Astrocyte of the spinal cord (primary cell): ENCODE results near the gene COL1A1.

ENCODE experiments used
- DNase-seq: peaks from one replicate; pipeline ENCODE4 v3.0.0; 2011; ENCODE audit warnings: low read depth, low spot score
- H3K4me3 ChIP-seq: 2 replicates; pipeline ENCODE4 v1.5.1; 2011; ENCODE audit warnings: low read depth, mild to moderate bottlenecking, low read length, moderate library complexity
- in situ Hi-C: cut with HindIII; loops from 2 replicates; pipeline ENCODE4 v1.10.0; 2017; ENCODE audit warnings: low sequenced_read_pairs
- TF ChIP-seq, protein P1 (sequence below): IDR thresholded peaks from 2 replicates; pipeline ENCODE4 v1.5.1; 2012; ENCODE audit warnings: low read depth, mild to moderate bottlenecking, low read length, inconsistent platforms

COL1A1 gene

DNA sequence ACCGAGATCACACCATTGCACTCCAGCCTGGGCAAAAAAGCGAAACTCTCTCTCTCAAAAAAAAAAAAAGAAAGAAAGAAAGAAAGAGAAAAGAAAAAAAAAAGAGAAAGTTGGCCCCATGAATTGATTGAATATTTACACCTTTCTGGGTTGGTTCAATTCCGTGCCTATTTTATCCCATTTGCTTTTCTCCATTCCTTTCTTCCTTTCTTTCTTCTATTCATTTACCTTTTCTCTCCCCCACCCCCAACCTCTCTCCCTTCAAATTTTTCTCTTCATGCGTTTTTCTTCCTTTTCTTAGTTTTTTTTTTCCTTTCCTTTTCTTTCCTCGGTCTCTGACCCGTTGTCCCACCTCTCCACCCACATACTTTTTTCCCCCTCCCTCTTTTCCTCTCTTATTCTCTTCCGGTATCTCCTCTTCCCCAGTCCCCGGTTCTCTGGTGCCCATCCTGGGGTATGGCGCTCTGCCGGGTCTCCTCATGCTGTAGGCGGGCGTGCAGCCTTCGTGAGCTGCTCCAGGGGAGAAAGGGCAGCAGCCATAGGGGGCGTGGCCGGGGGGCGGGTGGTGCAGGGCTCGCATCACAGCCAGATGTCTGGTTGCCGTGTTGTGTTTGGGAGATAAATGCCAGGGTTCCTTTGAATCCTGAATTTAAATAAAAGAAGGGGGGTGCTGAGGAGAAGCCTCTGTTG is 5.3 kb upstream of the COL1A1 start:
- TF ChIP-seq, protein P1, sequence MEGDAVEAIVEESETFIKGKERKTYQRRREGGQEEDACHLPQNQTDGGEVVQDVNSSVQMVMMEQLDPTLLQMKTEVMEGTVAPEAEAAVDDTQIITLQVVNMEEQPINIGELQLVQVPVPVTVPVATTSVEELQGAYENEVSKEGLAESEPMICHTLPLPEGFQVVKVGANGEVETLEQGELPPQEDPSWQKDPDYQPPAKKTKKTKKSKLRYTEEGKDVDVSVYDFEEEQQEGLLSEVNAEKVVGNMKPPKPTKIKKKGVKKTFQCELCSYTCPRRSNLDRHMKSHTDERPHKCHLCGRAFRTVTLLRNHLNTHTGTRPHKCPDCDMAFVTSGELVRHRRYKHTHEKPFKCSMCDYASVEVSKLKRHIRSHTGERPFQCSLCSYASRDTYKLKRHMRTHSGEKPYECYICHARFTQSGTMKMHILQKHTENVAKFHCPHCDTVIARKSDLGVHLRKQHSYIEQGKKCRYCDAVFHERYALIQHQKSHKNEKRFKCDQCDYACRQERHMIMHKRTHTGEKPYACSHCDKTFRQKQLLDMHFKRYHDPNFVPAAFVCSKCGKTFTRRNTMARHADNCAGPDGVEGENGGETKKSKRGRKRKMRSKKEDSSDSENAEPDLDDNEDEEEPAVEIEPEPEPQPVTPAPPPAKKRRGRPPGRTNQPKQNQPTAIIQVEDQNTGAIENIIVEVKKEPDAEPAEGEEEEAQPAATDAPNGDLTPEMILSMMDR = no peak
- H3K4me3 ChIP-seq = no peak overlapping the region
- in situ Hi-C loops = no loop called here
- DNase-seq = peak; percentile 64

- H3K4me3 ChIP-seq = no peak overlapping the region
- TF ChIP-seq, protein P1 = no peak
- DNase-seq = no peak
- in situ Hi-C loops = no loop called here
Observed at GRCh38 chr17:50205963-50206505, 4.6 kb upstream of the COL1A1 start.

GRCh38 chr17:50205111-50205962 is 3.9 kb upstream of the COL1A1 start:
- in situ Hi-C loops = no loop called here
- H3K4me3 ChIP-seq = no peak overlapping the region
- TF ChIP-seq, protein P1 = no peak
- DNase-seq = peak; percentile 53

GRCh38 chr17:50204431-50204830 is 3.0 kb upstream of the COL1A1 start:
- in situ Hi-C loops = no loop called here
- no peak for DNase-seq
- TF ChIP-seq, protein P1 = no peak
- no peak overlapping the region for H3K4me3 ChIP-seq

DNA sequence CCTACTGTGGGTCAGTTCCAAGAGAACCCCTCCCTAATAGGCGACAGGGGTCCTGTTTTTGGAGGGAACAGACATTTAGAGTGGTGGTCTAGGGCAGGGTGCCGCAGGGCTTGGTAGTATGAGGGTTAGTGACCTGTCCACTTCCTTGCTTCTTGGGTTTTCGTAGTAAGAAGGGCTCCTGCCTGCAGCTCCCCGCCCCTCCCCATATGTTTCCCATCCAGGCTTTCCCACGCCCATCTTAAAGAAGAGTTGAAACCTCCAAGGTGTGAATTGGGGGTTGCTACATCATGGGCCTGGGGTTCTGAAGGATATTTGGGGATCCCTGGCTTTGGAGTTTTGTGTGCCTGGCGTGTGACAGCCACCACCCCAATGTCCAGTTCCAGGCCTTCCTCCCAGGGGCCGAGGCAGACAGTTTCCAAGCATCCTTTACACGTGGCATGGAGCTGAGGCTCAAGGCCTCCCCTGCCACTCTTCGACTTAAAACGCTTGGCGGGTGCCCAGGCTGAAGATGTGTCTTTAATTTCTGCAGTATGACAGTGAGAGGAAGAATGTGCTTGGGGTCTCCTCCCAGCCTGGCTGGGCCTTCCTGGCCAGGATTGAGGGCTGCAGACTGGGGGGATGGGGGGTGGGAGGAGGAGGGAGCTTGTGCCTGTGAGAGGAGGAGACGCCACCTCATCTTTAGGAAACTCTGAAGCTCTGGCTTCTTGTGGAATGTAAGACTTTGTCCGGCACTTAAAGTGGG is 2.3 kb upstream of the COL1A1 start:
- no peak overlapping the region for H3K4me3 ChIP-seq
- in situ Hi-C loops = no loop called here
- peak; percentile 88 for DNase-seq
- TF ChIP-seq, protein P1 = no peak

GRCh38 chr17:50203086-50203485 is 1.7 kb upstream of the COL1A1 start:
- DNase-seq = no peak
- TF ChIP-seq, protein P1 = no peak
- in situ Hi-C loops = no loop called here
- H3K4me3 ChIP-seq = no peak overlapping the region
